Nephron (organoid): ENCODE results near the gene NDUFAF2.

Source experiments
- H3K27ac Mint-ChIP-seq, 3 experiments: 2 replicates each; pipeline ENCODE4 v1.8.0; 2020; ENCODE audit warnings: mixed read lengths in 3 of 3, mild to moderate bottlenecking in 2 of 3, moderate library complexity in 1 of 3
- H3K27me3 Mint-ChIP-seq: 2 replicates; pipeline ENCODE4 v1.8.0; 2021; ENCODE audit warnings: low read depth, mild to moderate bottlenecking, moderate library complexity, mixed read lengths
- H3K36me3 Mint-ChIP-seq: 2 replicates; pipeline ENCODE4 v1.8.0; 2020; ENCODE audit warnings: low read depth, mixed read lengths
- H3K4me1 Mint-ChIP-seq: 2 replicates; pipeline ENCODE4 v1.8.0; 2020; ENCODE audit warnings: mixed read lengths
- H3K4me3 Mint-ChIP-seq, 3 experiments: 2 replicates each; pipeline ENCODE4 v1.8.0; 2020; ENCODE audit warnings: mild to moderate bottlenecking in 3 of 3, mixed read lengths in 3 of 3, moderate library complexity in 2 of 3
- H3K9me3 Mint-ChIP-seq: 2 replicates; pipeline ENCODE4 v1.8.0; 2020; ENCODE audit warnings: mixed read lengths
- TF ChIP-seq, protein P1 (sequence below), 3 experiments: fragments of 200-600 bp; sonication (generic); IDR thresholded peaks; one replicate each; pipeline ENCODE4 v1.5.0; 2021; ENCODE audit warnings: antibody characterized with exemption in 3 of 3; ENCODE audit not compliant: unreplicated experiment in 3 of 3

Gene NDUFAF2

DNA sequence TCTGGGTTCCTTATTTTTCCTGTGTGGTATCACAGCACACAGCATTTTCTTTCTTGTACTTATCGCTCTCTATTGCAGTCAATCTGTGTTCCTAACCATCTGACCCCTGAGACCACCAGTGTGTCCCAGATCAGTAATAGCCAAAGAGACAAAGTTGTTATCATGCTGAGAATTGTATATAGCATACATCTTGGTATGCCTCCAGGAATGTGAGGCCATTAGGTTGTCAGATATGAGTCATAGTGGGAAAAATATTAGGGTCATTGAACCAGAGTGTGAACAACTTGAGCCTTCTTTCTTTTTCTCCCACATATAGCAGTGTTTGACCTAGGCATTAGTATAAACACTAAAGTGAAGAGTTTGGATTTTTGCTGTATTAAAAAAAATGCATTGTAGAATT is 106.3 kb downstream of the NDUFAF2 start:
- peaks cover 9% of the 10 kb centered on the region for H3K4me1 Mint-ChIP-seq

DNA sequence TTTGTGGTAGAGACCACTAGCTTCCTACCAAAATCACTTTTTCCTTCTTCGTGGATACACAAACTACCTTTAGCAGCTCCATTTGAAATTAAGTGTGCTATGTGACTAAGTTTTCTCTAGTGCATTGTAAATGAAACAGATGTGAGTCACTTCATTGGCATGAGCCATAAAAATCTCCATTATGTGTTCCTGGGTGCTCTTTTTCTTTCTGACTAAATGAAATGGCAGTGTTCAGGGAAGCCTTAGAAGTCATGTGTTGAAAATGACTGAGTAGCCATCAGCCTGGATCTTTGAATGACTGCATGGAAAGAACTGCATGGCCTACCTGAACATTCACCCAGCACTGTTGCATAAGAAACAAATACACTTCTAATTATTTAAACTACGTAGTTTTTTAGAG is 107.9 kb downstream of the NDUFAF2 start:
- TF ChIP-seq, protein P1, sequence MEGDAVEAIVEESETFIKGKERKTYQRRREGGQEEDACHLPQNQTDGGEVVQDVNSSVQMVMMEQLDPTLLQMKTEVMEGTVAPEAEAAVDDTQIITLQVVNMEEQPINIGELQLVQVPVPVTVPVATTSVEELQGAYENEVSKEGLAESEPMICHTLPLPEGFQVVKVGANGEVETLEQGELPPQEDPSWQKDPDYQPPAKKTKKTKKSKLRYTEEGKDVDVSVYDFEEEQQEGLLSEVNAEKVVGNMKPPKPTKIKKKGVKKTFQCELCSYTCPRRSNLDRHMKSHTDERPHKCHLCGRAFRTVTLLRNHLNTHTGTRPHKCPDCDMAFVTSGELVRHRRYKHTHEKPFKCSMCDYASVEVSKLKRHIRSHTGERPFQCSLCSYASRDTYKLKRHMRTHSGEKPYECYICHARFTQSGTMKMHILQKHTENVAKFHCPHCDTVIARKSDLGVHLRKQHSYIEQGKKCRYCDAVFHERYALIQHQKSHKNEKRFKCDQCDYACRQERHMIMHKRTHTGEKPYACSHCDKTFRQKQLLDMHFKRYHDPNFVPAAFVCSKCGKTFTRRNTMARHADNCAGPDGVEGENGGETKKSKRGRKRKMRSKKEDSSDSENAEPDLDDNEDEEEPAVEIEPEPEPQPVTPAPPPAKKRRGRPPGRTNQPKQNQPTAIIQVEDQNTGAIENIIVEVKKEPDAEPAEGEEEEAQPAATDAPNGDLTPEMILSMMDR (IDR thresholded peaks at IDR 0.05; ENCODE audit: unreplicated experiment in 3 of 3): no peak

More for the DNA sequence above, 106.3 kb downstream of the NDUFAF2 start:
- TF ChIP-seq, protein P1 (IDR thresholded peaks at IDR 0.05; ENCODE audit: unreplicated experiment in 3 of 3): no peak
- Mint-ChIP-seq H3K9me3 (no peaks in the 10 kb centered on the region), H3K4me3 (no peak overlapping the region), H3K27me3 (no peaks in the 10 kb centered on the region), H3K27ac (no peak overlapping the region), H3K36me3 (no peaks in the 10 kb centered on the region)

DNA sequence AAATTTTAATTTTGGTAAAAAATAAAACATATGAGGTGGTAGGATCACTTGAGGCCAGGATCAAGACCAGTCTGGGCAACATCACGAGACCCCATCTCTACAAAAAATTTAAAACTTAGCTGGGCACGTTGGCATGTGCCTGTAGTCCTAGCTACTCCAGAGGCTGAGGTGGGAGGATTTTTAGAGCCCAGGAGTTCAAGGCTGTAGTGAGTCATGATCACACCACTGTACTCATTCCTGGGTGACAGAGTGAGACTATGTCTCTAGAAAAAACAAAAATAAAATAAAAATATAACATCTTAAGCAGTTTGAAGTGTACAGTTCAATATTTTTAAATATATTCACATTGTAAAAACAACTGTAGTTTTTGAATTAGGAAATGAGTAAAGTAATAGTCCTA is 108.9 kb downstream of the NDUFAF2 start:
- no peaks in the 10 kb centered on the region for H3K27me3 Mint-ChIP-seq

More for the DNA sequence above, 107.9 kb downstream of the NDUFAF2 start:
- peaks cover 15% of the 10 kb centered on the region for H3K4me1 Mint-ChIP-seq
- no peak overlapping the region for H3K4me3 Mint-ChIP-seq
- no peaks in the 10 kb centered on the region for H3K27me3 Mint-ChIP-seq
- no peak overlapping the region for H3K27ac Mint-ChIP-seq
- no peaks in the 10 kb centered on the region for H3K9me3 Mint-ChIP-seq
- H3K36me3 Mint-ChIP-seq: no peaks in the 10 kb centered on the region

DNA sequence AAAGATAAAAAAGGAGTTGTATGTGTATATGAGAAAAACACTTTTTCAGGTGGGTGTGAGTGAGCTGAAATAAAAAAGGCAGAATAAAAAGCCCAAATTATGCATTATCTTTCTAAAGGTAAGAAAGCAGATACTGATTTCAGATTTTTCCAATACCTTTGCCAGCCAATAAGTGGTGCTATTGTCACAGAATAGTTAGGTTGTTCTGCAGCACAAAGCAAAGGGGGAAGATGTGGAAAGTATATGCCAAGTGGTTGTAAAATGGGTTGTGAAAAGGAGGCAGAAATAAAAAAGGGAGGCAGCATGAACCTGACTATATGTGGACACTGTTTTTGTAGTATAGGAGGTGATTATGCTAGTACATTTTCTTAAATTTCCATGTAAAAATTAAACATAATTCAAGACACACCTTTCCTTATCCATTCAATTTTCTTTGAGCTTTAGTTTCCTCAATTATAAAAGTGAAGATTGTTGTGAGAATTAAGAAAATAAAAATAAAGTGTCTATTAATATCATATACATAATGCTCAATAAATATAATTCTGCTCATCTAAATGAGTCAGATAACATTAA is 110.5 kb downstream of the NDUFAF2 start:
- Mint-ChIP-seq H3K4me1 (peaks cover 15% of the 10 kb centered on the region), H3K9me3 (no peaks in the 10 kb centered on the region), H3K36me3 (no peaks in the 10 kb centered on the region), H3K27me3 (no peaks in the 10 kb centered on the region), H3K4me3 (no peak overlapping the region), H3K27ac (no peak overlapping the region)
- TF ChIP-seq, protein P1 (IDR thresholded peaks at IDR 0.05; ENCODE audit: unreplicated experiment in 3 of 3): peak; percentile 63 to 82 (median 66)

More for the DNA sequence above, 108.9 kb downstream of the NDUFAF2 start:
- TF ChIP-seq, protein P1 (IDR thresholded peaks at IDR 0.05; ENCODE audit: unreplicated experiment in 3 of 3): no peak
- Mint-ChIP-seq H3K36me3 (no peaks in the 10 kb centered on the region), H3K4me1 (peaks cover 15% of the 10 kb centered on the region), H3K4me3 (no peak overlapping the region), H3K9me3 (no peaks in the 10 kb centered on the region), H3K27ac (no peak overlapping the region)

DNA sequence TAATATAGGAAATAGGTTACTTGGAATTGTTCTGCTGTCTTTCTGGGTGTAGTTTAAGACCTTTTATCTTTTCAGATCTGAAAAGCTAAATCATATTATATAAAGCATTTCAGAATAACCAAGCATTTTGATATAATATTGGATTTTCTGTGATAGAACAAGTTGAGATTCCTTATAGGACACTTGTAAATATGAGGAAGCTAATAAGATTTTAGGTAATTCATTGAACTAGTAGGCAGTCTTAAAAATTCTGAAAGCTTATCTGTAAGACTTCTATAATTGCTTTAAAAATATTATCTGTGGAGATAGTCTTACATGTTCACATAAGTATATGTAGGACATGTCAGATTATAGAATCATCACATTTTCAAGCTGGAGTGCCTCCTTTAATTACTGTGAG is 114.5 kb downstream of the NDUFAF2 start:
- Mint-ChIP-seq H3K27me3 (no peaks in the 10 kb centered on the region), H3K27ac (no peak overlapping the region), H3K36me3 (peaks cover 11% of the 10 kb centered on the region), H3K4me3 (no peak overlapping the region), H3K4me1 (peaks cover 6% of the 10 kb centered on the region), H3K9me3 (peaks cover 24% of the 10 kb centered on the region)
- TF ChIP-seq, protein P1 (IDR thresholded peaks at IDR 0.05; ENCODE audit: unreplicated experiment in 3 of 3): no peak

DNA sequence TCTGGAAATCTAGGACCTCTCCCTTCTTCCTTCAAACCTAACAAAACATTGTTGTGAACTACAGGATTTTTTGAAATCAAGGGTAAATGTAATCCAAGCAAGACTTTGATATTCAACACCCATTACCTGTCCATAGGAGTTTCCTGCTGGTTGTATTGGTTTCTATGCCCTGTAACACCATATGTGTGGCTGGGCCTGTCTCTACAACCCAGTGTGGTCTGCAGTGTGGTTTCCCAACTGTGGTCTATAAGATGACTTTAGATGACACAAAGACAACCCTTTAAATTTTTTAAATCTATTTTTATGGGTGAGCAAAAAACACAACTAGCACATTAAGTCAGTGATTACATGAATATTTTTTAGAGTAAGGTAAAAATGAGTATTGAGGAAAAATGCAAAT is 124.1 kb downstream of the NDUFAF2 start:
- Mint-ChIP-seq H3K4me1 (peaks cover 9% of the 10 kb centered on the region), H3K9me3 (peaks cover 27% of the 10 kb centered on the region), H3K36me3 (peaks cover 13% of the 10 kb centered on the region), H3K27ac (no peak overlapping the region), H3K4me3 (no peak overlapping the region), H3K27me3 (no peaks in the 10 kb centered on the region)
- TF ChIP-seq, protein P1 (IDR thresholded peaks at IDR 0.05; ENCODE audit: unreplicated experiment in 3 of 3): no peak
